ENCODE measurements around the gene SLK.

SLK gene

DNA sequence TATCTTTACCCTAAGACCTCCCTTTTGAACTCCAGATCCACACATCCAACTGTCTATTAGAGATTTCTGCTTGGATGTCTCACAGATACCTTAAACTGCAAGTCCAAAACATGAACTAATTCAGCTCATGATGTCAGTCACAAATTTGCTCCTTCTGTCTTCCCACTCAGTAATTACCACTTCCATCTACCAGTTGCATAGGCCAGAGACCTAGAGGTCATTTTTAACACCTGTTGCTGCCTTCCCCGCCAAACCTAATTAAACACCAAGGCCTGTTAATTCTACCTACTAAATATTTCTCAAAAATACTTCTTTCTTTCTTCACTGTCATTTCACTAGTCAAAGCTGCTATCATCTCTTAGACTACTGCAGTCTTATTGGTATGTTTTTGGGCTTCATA lies 8.2 kb downstream of the SLK start:
- Mint-ChIP-seq H3K27me3 (ENCODE audit: low read depth) (no peaks in the 10 kb centered on the region), H3K4me3 (no peak overlapping the region), H3K9me3 (no peaks in the 10 kb centered on the region), H3K4me1 (peaks cover 27% of the 10 kb centered on the region), H3K36me3 (ENCODE audit: low read depth) (peaks cover 15% of the 10 kb centered on the region), H3K27ac (no peak overlapping the region)
- TF ChIP-seq, protein P1, sequence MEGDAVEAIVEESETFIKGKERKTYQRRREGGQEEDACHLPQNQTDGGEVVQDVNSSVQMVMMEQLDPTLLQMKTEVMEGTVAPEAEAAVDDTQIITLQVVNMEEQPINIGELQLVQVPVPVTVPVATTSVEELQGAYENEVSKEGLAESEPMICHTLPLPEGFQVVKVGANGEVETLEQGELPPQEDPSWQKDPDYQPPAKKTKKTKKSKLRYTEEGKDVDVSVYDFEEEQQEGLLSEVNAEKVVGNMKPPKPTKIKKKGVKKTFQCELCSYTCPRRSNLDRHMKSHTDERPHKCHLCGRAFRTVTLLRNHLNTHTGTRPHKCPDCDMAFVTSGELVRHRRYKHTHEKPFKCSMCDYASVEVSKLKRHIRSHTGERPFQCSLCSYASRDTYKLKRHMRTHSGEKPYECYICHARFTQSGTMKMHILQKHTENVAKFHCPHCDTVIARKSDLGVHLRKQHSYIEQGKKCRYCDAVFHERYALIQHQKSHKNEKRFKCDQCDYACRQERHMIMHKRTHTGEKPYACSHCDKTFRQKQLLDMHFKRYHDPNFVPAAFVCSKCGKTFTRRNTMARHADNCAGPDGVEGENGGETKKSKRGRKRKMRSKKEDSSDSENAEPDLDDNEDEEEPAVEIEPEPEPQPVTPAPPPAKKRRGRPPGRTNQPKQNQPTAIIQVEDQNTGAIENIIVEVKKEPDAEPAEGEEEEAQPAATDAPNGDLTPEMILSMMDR (IDR thresholded peaks at IDR 0.05; ENCODE audit: unreplicated experiment in 3 of 3) = no peak

DNA sequence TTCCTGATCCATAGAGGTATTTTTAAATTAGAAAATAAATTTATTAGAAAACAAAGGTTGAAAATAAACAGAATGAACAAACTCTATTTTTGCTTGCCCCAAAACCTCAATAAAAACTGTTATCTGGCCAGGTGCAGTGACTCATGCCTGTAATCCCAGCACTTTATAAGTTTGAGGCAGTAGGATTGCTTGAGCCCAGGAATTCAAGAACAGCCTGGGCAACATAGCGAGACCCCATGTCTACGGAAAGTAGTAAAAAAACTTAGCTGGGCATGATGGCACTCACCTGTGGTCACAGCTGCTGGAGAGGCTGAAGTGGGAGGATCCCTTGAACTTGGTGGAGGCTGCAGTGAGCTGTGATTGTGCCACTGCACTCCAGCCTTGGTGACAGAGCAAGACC lies 10.3 kb downstream of the SLK start:
- TF ChIP-seq, protein P1 (IDR thresholded peaks at IDR 0.05; ENCODE audit: unreplicated experiment in 3 of 3) = no peak

DNA sequence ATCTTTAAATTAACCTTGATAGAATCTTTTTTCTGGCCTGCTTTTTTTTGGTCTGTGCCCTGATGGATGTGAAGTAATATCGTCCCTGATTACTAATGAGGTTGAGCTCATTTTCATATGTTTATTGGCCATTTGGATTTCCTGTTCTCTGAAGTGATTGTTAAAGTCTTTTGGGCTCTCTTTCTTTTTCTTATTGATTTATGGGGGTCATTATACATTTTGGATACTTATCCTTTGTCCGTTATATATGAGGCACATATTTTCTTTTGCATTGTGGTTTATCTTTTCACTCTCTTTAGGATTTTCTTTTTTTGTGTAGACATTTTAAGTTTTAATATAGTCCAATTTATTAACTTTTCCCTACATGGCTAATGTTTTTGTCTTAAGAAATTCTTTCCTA lies 12.6 kb downstream of the SLK start:
- Mint-ChIP-seq H3K27me3 (ENCODE audit: low read depth) (no peaks in the 10 kb centered on the region), H3K9me3 (no peaks in the 10 kb centered on the region), H3K27ac (peak overlapping the region in 1 of 3 experiments; percentile 6), H3K36me3 (ENCODE audit: low read depth) (peaks cover 10% of the 10 kb centered on the region), H3K4me1 (peaks cover 25% of the 10 kb centered on the region), H3K4me3 (no peak overlapping the region)
- TF ChIP-seq, protein P1 (IDR thresholded peaks at IDR 0.05; ENCODE audit: unreplicated experiment in 3 of 3) = no peak

More for the DNA sequence above, 10.3 kb downstream of the SLK start:
- no peaks in the 10 kb centered on the region for H3K27me3 Mint-ChIP-seq (ENCODE audit: low read depth)
- peaks cover 18% of the 10 kb centered on the region for H3K4me1 Mint-ChIP-seq
- no peak overlapping the region for H3K4me3 Mint-ChIP-seq
- H3K36me3 Mint-ChIP-seq (ENCODE audit: low read depth) = peaks cover 18% of the 10 kb centered on the region
- no peak overlapping the region for H3K27ac Mint-ChIP-seq
- no peaks in the 10 kb centered on the region for H3K9me3 Mint-ChIP-seq

DNA sequence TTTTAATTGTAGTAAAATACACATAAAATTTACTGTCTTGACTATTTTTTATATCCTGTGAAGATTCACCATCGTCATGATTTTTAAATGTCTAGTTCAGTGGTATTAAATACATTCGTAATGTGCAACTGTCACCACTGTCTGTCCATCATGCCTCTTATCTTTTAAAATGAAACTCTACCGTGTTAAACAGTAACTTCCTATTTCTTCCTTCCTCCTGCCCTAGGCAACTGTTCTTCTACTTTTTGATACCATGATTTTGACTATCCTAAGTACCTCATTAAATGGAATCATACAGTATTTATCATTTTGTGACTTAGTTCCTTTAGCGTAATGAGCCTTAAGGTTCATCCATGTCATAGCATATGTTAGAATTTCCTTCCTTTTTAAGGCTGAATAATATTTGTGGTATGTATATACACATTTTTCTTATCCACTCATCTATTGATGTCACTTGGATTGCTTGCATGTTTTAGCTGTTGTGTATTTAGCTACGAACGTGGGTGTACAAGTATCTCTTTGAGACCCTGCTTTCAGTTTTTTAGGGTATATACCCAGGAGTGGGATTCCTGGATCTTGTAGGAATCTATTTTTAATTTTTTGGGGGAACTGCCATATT lies 13.5 kb downstream of the SLK start:
- peaks cover 23% of the 10 kb centered on the region for H3K4me1 Mint-ChIP-seq
- TF ChIP-seq, protein P1 (IDR thresholded peaks at IDR 0.05; ENCODE audit: unreplicated experiment in 3 of 3) = no peak
- no peaks in the 10 kb centered on the region for H3K27me3 Mint-ChIP-seq (ENCODE audit: low read depth)
- no peaks in the 10 kb centered on the region for H3K9me3 Mint-ChIP-seq
- no peak overlapping the region for H3K4me3 Mint-ChIP-seq
- H3K36me3 Mint-ChIP-seq (ENCODE audit: low read depth) = peaks cover 3% of the 10 kb centered on the region
- H3K27ac Mint-ChIP-seq = no peak overlapping the region

DNA sequence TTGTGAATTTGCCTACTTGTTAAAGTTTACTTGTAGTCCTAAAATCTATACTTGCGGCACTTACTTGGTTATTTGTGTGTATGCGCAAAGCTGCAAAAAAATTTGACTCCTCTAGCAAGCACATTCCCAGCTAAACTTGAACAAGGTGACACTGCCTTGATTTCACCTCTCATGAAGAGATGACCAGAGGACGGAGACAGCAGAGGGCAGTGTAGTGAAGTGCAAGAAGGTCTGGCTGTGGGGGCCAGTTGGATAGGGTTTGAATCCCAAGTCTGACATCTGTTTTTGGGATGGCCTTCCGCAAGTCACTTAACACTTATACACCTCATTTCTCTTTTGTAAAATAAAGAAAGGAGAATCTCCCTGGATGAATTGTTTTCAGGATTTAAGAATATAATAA lies 15.7 kb downstream of the SLK start:
- Mint-ChIP-seq H3K9me3 (no peaks in the 10 kb centered on the region), H3K4me3 (no peak overlapping the region), H3K27me3 (ENCODE audit: low read depth) (no peaks in the 10 kb centered on the region), H3K4me1 (peaks cover 22% of the 10 kb centered on the region), H3K27ac (no peak overlapping the region), H3K36me3 (ENCODE audit: low read depth) (peaks cover 3% of the 10 kb centered on the region)
- TF ChIP-seq, protein P1 (IDR thresholded peaks at IDR 0.05; ENCODE audit: unreplicated experiment in 3 of 3) = no peak

DNA sequence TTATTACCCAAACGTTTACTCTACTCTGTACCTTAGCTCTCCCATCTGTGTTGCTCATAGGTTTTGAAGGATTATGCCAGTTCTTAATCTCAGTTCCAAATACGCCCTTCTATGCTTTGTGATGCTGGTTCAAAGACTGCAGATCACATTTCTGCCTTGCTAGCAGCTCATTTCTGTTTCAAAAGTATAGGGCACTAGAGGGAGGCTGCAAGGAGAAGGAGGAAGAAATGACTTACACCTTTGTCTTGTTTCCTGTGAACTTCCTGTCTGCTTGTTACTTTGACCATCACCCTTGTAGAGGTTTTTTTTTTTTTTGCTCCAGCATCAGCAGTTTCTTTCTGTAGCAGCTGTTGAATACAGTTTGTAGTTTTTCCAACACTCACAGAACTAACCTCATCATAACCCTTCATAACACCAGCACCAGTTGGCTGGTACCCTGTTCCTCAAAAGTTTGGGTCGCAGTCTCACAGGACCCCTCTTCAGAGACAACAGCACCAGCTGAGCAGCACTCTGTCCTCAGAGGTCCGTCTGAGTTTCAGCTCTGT lies 16.5 kb downstream of the SLK start:
- Mint-ChIP-seq H3K9me3 (no peaks in the 10 kb centered on the region), H3K27me3 (ENCODE audit: low read depth) (no peaks in the 10 kb centered on the region), H3K4me3 (no peak overlapping the region), H3K27ac (peak overlapping the region in 1 of 3 experiments; percentile 53), H3K4me1 (peaks cover 22% of the 10 kb centered on the region), H3K36me3 (ENCODE audit: low read depth) (peaks cover 3% of the 10 kb centered on the region)
- TF ChIP-seq, protein P1 (IDR thresholded peaks at IDR 0.05; ENCODE audit: unreplicated experiment in 3 of 3) = no peak

Measured in nephron (organoid).